ENCODE data around the gene B3GNT7. TPM values are rescaled to one million over a fixed set of nuclear protein-coding genes. Genes with fewer than 3 reads are reported as not detected.
"Not testable (repeated sequence)": the region's sequence is repeated elsewhere in the genome, so short reads cannot be mapped to it uniquely, and the experiment has no call there.

Gene B3GNT7
- total RNA-seq, 1 donor from 2014 or later = 6.5 TPM

GRCh38 chr2:231405601-231406367, 10.3 kb downstream of the B3GNT7 start:
- peaks cover 26% of the 10 kb centered on the region for H3K27me3 Mint-ChIP-seq
- not testable (repeated sequence) for H3K36me3 Mint-ChIP-seq (ENCODE audit: insufficient read depth); H3K4me1 Mint-ChIP-seq (ENCODE audit: low read depth); H3K4me3 Mint-ChIP-seq (ENCODE audit: low read depth); H3K9me3 Mint-ChIP-seq (ENCODE audit: low read depth); H3K27ac Mint-ChIP-seq; DNase-seq (ENCODE audit: low spot score, unreplicated experiment)
- TF ChIP-seq, protein P1, sequence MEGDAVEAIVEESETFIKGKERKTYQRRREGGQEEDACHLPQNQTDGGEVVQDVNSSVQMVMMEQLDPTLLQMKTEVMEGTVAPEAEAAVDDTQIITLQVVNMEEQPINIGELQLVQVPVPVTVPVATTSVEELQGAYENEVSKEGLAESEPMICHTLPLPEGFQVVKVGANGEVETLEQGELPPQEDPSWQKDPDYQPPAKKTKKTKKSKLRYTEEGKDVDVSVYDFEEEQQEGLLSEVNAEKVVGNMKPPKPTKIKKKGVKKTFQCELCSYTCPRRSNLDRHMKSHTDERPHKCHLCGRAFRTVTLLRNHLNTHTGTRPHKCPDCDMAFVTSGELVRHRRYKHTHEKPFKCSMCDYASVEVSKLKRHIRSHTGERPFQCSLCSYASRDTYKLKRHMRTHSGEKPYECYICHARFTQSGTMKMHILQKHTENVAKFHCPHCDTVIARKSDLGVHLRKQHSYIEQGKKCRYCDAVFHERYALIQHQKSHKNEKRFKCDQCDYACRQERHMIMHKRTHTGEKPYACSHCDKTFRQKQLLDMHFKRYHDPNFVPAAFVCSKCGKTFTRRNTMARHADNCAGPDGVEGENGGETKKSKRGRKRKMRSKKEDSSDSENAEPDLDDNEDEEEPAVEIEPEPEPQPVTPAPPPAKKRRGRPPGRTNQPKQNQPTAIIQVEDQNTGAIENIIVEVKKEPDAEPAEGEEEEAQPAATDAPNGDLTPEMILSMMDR (IDR thresholded peaks at IDR 0.05; ENCODE audit: unreplicated experiment) = peak; percentile 62

- H3K27me3 Mint-ChIP-seq = peaks cover 21% of the 10 kb centered on the region
- H3K36me3 Mint-ChIP-seq (ENCODE audit: insufficient read depth); DNase-seq (ENCODE audit: low spot score, unreplicated experiment); H3K27ac Mint-ChIP-seq; H3K4me3 Mint-ChIP-seq (ENCODE audit: low read depth); H3K9me3 Mint-ChIP-seq (ENCODE audit: low read depth): not testable (repeated sequence)
- peaks cover 14% of the 10 kb centered on the region for H3K4me1 Mint-ChIP-seq (ENCODE audit: low read depth)
These were observed 12.2 kb downstream of the B3GNT7 start for GRCh38 chr2:231407686-231408085.

- H3K9me3 Mint-ChIP-seq (ENCODE audit: low read depth); H3K36me3 Mint-ChIP-seq (ENCODE audit: insufficient read depth); DNase-seq (ENCODE audit: low spot score, unreplicated experiment); H3K27ac Mint-ChIP-seq; H3K4me3 Mint-ChIP-seq (ENCODE audit: low read depth): not testable (repeated sequence)
- Mint-ChIP-seq H3K27me3 (peaks cover 15% of the 10 kb centered on the region), H3K4me1 (ENCODE audit: low read depth) (peaks cover 14% of the 10 kb centered on the region)
These were observed 12.8 kb downstream of the B3GNT7 start for GRCh38 chr2:231408304-231408703.

GRCh38 chr2:231409776-231410175, 14.3 kb downstream of the B3GNT7 start:
- H3K4me1 Mint-ChIP-seq (ENCODE audit: low read depth) = peaks cover 16% of the 10 kb centered on the region
- H3K27ac Mint-ChIP-seq = no peak overlapping the region
- TF ChIP-seq, protein P1 (IDR thresholded peaks at IDR 0.05; ENCODE audit: unreplicated experiment) = no peak
- peaks cover 14% of the 10 kb centered on the region for H3K27me3 Mint-ChIP-seq
- no peak overlapping the region for H3K4me3 Mint-ChIP-seq (ENCODE audit: low read depth)
- H3K36me3 Mint-ChIP-seq (ENCODE audit: insufficient read depth) = no peaks in the 10 kb centered on the region
- no peaks in the 10 kb centered on the region for H3K9me3 Mint-ChIP-seq (ENCODE audit: low read depth)
- no peak for DNase-seq (ENCODE audit: low spot score, unreplicated experiment)

DNA sequence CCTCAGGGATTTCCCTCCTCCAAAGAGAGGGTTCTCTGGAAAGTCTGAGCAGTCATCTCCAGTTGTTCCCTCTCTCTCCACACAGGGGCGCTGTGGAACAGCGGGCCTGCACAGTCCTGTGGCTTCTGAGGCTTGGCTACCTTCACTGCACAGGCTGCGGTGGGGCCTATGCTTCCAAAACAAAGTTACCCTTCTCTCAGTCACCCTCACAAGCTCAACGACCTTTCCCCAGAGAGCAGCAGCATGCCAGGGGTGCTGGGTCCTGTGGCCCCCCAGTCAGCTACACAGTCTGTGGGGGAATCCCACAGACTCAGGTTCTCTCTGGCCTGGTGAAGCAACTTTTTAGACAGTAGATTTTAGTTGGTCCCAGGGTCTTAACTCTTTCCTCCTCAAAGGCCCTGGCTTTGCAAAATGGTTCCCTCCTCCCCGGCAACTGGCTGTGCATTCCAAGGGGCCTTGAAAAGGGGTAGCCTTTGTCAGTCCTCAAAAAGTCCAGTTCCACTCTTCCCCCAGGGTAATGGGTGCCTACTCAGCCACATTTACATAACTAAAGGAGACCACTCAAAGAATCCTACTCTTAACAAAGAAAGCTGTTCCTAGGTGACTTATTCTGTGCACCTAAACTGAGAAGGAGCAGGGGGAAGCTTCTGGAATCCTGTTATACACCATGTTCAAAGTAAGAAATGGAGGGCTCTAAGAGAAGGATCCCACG, 14.9 kb downstream of the B3GNT7 start:
- DNase-seq (ENCODE audit: low spot score, unreplicated experiment) = no peak
- Mint-ChIP-seq H3K36me3 (ENCODE audit: insufficient read depth) (no peaks in the 10 kb centered on the region), H3K4me3 (ENCODE audit: low read depth) (no peak overlapping the region), H3K27me3 (peaks cover 11% of the 10 kb centered on the region), H3K4me1 (ENCODE audit: low read depth) (peaks cover 13% of the 10 kb centered on the region), H3K9me3 (ENCODE audit: low read depth) (no peaks in the 10 kb centered on the region), H3K27ac (no peak overlapping the region)
- TF ChIP-seq, protein P1 (IDR thresholded peaks at IDR 0.05; ENCODE audit: unreplicated experiment) = peak; percentile 45

DNA sequence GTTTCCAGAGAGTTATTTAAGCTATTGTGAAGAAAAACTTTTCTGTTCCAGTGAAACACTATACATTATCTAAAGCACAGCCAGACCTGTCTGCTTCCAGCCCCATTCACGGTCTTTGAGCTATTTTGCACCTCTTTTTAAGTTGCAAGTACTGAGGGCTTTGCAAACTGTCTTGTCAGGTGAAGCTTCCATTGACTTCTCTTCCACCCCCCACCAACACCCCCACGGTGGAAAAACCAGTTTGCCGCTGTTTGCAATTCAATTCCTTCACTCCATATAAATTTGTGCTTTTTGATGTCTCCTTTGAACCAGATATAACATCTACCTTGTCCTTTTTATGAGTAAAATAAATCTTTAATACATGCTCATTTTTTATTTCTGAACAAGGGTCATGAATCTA, 15.7 kb downstream of the B3GNT7 start:
- no peak for DNase-seq (ENCODE audit: low spot score, unreplicated experiment)
- Mint-ChIP-seq H3K36me3 (ENCODE audit: insufficient read depth) (no peaks in the 10 kb centered on the region), H3K4me3 (ENCODE audit: low read depth) (peak overlapping the region; percentile 72), H3K27ac (peak overlapping the region; percentile 85), H3K9me3 (ENCODE audit: low read depth) (no peaks in the 10 kb centered on the region), H3K27me3 (peaks cover 11% of the 10 kb centered on the region), H3K4me1 (ENCODE audit: low read depth) (peaks cover 13% of the 10 kb centered on the region)
- TF ChIP-seq, protein P1 (IDR thresholded peaks at IDR 0.05; ENCODE audit: unreplicated experiment) = no peak
